Loucy (cell line): ENCODE results near the gene CXXC5.

ENCODE experiments used
- H2AFZ ChIP-seq: fragments of 200-600 bp; sonication (generic); 2 replicates; pipeline ENCODE4 v1.6.0; 2016; ENCODE audit warnings: antibody characterized with exemption, mild to moderate bottlenecking, low read length, moderate library complexity
- H3F3A ChIP-seq: fragments of 200-600 bp; 2 replicates; pipeline ENCODE4 v1.6.0; 2016; ENCODE audit warnings: antibody characterized with exemption, low read depth, mild to moderate bottlenecking
- H3K27me3 ChIP-seq: fragments of 200-600 bp; sonication (generic); 2 replicates; pipeline ENCODE4 v1.6.1; 2014; ENCODE audit warnings: low read length, mild to moderate bottlenecking; ENCODE audit not compliant: insufficient read depth, poor library complexity, severe bottlenecking
- H3K36me3 ChIP-seq: fragments of 200-600 bp; sonication (generic); 2 replicates; pipeline ENCODE4 v1.6.1; 2016; ENCODE audit warnings: low read length; ENCODE audit not compliant: insufficient read depth
- H3K4me1 ChIP-seq: fragments of 200-600 bp; sonication (generic); 2 replicates; pipeline ENCODE4 v1.5.1; 2014; ENCODE audit warnings: low read length, mild to moderate bottlenecking; ENCODE audit not compliant: insufficient read depth, poor library complexity, severe bottlenecking
- H3K4me2 ChIP-seq: fragments of 200-600 bp; sonication (generic); 2 replicates; pipeline ENCODE4 v1.6.0; 2014; ENCODE audit warnings: antibody characterized with exemption, low read length, low read depth, mild to moderate bottlenecking; ENCODE audit not compliant: poor library complexity, severe bottlenecking
- H3K4me3 ChIP-seq: fragments of 200-600 bp; sonication (generic); 2 replicates; pipeline ENCODE4 v1.5.1; 2014; ENCODE audit warnings: low read length, mild to moderate bottlenecking, mixed read lengths; ENCODE audit not compliant: poor library complexity, severe bottlenecking
- H3K79me2 ChIP-seq: fragments of 200-600 bp; sonication (generic); 2 replicates; pipeline ENCODE4 v1.6.1; 2014; ENCODE audit warnings: low read length; ENCODE audit not compliant: insufficient read depth
- H3K9ac ChIP-seq: fragments of 200-600 bp; sonication (generic); 2 replicates; pipeline ENCODE4 v1.6.0; 2014; ENCODE audit warnings: mild to moderate bottlenecking, low read depth, low read length, moderate library complexity; ENCODE audit not compliant: poor library complexity, severe bottlenecking
- H3K9me2 ChIP-seq: fragments of 200-600 bp; sonication (generic); replicated peaks from 2 replicates; pipeline ENCODE4 v1.6.1; 2016; ENCODE audit warnings: low read depth, low read length, mixed read lengths
- H3K9me3 ChIP-seq: fragments of 200-600 bp; sonication (generic); 2 replicates; pipeline ENCODE4 v1.6.1; 2014; ENCODE audit warnings: mild to moderate bottlenecking, antibody characterized with exemption, low read length, low read depth; ENCODE audit not compliant: insufficient read depth
- H4K20me1 ChIP-seq: fragments of 200-600 bp; sonication (generic); 2 replicates; pipeline ENCODE4 v1.6.0; 2014; ENCODE audit warnings: antibody characterized with exemption, low read length, mild to moderate bottlenecking; ENCODE audit not compliant: insufficient read depth, poor library complexity, severe bottlenecking
- CTCF ChIP-seq: fragments of 200-600 bp; sonication (generic); conservative IDR thresholded peaks from 2 replicates; pipeline ENCODE4 v1.5.1; 2014; ENCODE audit warnings: mild to moderate bottlenecking, antibody characterized with exemption, low read length
- EZH2phosphoT487 ChIP-seq: fragments of 200-600 bp; IDR thresholded peaks from 2 replicates; pipeline ENCODE4 v1.6.1; 2018; ENCODE audit warnings: antibody characterized with exemption, mild to moderate bottlenecking, moderate library complexity, borderline replicate concordance

The CXXC5 gene

GRCh38 chr5:139682016-139682975 lies 34.1 kb downstream of the CXXC5 start:
- no peak overlapping the region for H2AFZ ChIP-seq
- H3K4me1 ChIP-seq, result peaks cover 34% of the 10 kb centered on the region
- peaks cover 82% of the 10 kb centered on the region; the same call in 1 of the 2 replicates for H3K36me3 ChIP-seq
- no peaks in the 10 kb centered on the region for H3K9me2 ChIP-seq
- H4K20me1 ChIP-seq, result peaks cover 84% of the 10 kb centered on the region
- no peak overlapping the region for H3K4me2 ChIP-seq
- H3K9me3 ChIP-seq, result no peaks in the 10 kb centered on the region
- H3K27me3 ChIP-seq, result no peaks in the 10 kb centered on the region
- peaks cover 73% of the 10 kb centered on the region for H3K79me2 ChIP-seq
- H3K9ac ChIP-seq, result no peak overlapping the region
- no peak for TF ChIP-seq CTCF
- TF ChIP-seq EZH2phosphoT487, result no peak
- H3K4me3 ChIP-seq, result no peak overlapping the region
- no peaks in the 10 kb centered on the region for H3F3A ChIP-seq

GRCh38 chr5:139683295-139684271 lies 35.4 kb downstream of the CXXC5 start:
- peaks cover 61% of the 10 kb centered on the region for H3K79me2 ChIP-seq
- no peaks in the 10 kb centered on the region for H3K9me2 ChIP-seq
- peaks cover 70% of the 10 kb centered on the region; the same call in 1 of the 2 replicates for H3K36me3 ChIP-seq
- H3K9me3 ChIP-seq, result no peaks in the 10 kb centered on the region
- peaks cover 71% of the 10 kb centered on the region for H4K20me1 ChIP-seq
- TF ChIP-seq EZH2phosphoT487, result no peak
- no peak for TF ChIP-seq CTCF
- H3K9ac ChIP-seq, result no peak overlapping the region
- H3F3A ChIP-seq, result no peaks in the 10 kb centered on the region
- no peak overlapping the region for H3K4me3 ChIP-seq
- no peaks in the 10 kb centered on the region for H3K27me3 ChIP-seq
- H3K4me2 ChIP-seq, result no peak overlapping the region
- no peak overlapping the region for H2AFZ ChIP-seq
- peaks cover 32% of the 10 kb centered on the region for H3K4me1 ChIP-seq

GRCh38 chr5:139684350-139684880 lies 36.3 kb downstream of the CXXC5 start:
- no peak overlapping the region for H3K9ac ChIP-seq
- H4K20me1 ChIP-seq, result peaks cover 62% of the 10 kb centered on the region
- H3K4me3 ChIP-seq, result no peak overlapping the region
- H3K9me3 ChIP-seq, result no peaks in the 10 kb centered on the region
- peaks cover 70% of the 10 kb centered on the region; the same call in 1 of the 2 replicates for H3K36me3 ChIP-seq
- H3K4me2 ChIP-seq, result no peak overlapping the region
- peaks cover 52% of the 10 kb centered on the region for H3K79me2 ChIP-seq
- H2AFZ ChIP-seq, result no peak overlapping the region
- H3F3A ChIP-seq, result no peaks in the 10 kb centered on the region
- H3K4me1 ChIP-seq, result peaks cover 27% of the 10 kb centered on the region
- no peaks in the 10 kb centered on the region for H3K27me3 ChIP-seq
- no peak for TF ChIP-seq EZH2phosphoT487
- TF ChIP-seq CTCF, result no peak
- H3K9me2 ChIP-seq, result no peaks in the 10 kb centered on the region
